Measurements from ENCODE around the gene FRMD4A.

Gene FRMD4A

GRCh38 chr10:14349081-14349480, 18.4 kb upstream of the FRMD4A start:
- in situ Hi-C loops (cut with HindIII; ENCODE audit: low sequenced_read_pairs) = no loop called here

- in situ Hi-C loops (cut with HindIII; ENCODE audit: low sequenced_read_pairs) = no loop called here
These were observed 14.5 kb upstream of the FRMD4A start for GRCh38 chr10:14345262-14345661.

GRCh38 chr10:14340051-14340744, 9.5 kb upstream of the FRMD4A start:
- in situ Hi-C loops (cut with HindIII; ENCODE audit: low sequenced_read_pairs) = no loop called here

- in situ Hi-C loops (cut with HindIII; ENCODE audit: low sequenced_read_pairs) = no loop called here
These were observed 6.0 kb upstream of the FRMD4A start for GRCh38 chr10:14336736-14337135.

GRCh38 chr10:14334771-14335170, 4.0 kb upstream of the FRMD4A start:
- in situ Hi-C loops (cut with HindIII; ENCODE audit: low sequenced_read_pairs) = loop anchor here (5.0 kb wide), 1 partner anchor 43 kb away; no protein-coding TSS in a partner anchor

- in situ Hi-C loops (cut with HindIII; ENCODE audit: low sequenced_read_pairs) = loop anchor here (5.0 kb wide), 1 partner anchor 44 kb away; no protein-coding TSS in a partner anchor
These were observed 2.9 kb upstream of the FRMD4A start for GRCh38 chr10:14333606-14334005.

GRCh38 chr10:14332903-14333302, 2.2 kb upstream of the FRMD4A start:
- in situ Hi-C loops (cut with HindIII; ENCODE audit: low sequenced_read_pairs) = loop anchor here (5.0 kb wide), 1 partner anchor 44 kb away; no protein-coding TSS in a partner anchor

GRCh38 chr10:14329746-14330173, 964 bp downstream of the FRMD4A start:
- in situ Hi-C loops (cut with HindIII; ENCODE audit: low sequenced_read_pairs) = loop anchor here (5.0 kb wide), 2 partner anchors 48 to 103 kb away; no protein-coding TSS in a partner anchor

- in situ Hi-C loops (cut with HindIII; ENCODE audit: low sequenced_read_pairs) = loop anchor here (5.0 kb wide), 1 partner anchor 103 kb away; no protein-coding TSS in a partner anchor
These were observed 1.6 kb downstream of the FRMD4A start for GRCh38 chr10:14328881-14329672.

- in situ Hi-C loops (cut with HindIII; ENCODE audit: low sequenced_read_pairs) = loop anchor here (5.0 kb wide), 1 partner anchor 105 kb away; no protein-coding TSS in a partner anchor
These were observed 3.2 kb downstream of the FRMD4A start for GRCh38 chr10:14327527-14327926.

GRCh38 chr10:14326581-14326980, 4.1 kb downstream of the FRMD4A start:
- in situ Hi-C loops (cut with HindIII; ENCODE audit: low sequenced_read_pairs) = loop anchor here (5.0 kb wide), 1 partner anchor 106 kb away; no protein-coding TSS in a partner anchor

- in situ Hi-C loops (cut with HindIII; ENCODE audit: low sequenced_read_pairs) = loop anchor here (5.0 kb wide), 1 partner anchor 107 kb away; no protein-coding TSS in a partner anchor
These were observed 5.3 kb downstream of the FRMD4A start for GRCh38 chr10:14325325-14325955.

GRCh38 chr10:14322526-14323188, 8.1 kb downstream of the FRMD4A start:
- in situ Hi-C loops (cut with HindIII; ENCODE audit: low sequenced_read_pairs) = no loop called here

GRCh38 chr10:14318007-14318406, 12.7 kb downstream of the FRMD4A start:
- in situ Hi-C loops (cut with HindIII; ENCODE audit: low sequenced_read_pairs) = no loop called here

- in situ Hi-C loops (cut with HindIII; ENCODE audit: low sequenced_read_pairs) = no loop called here
These were observed 18.7 kb downstream of the FRMD4A start for GRCh38 chr10:14312014-14312413.

GRCh38 chr10:14311206-14311957, 19.3 kb downstream of the FRMD4A start:
- in situ Hi-C loops (cut with HindIII; ENCODE audit: low sequenced_read_pairs) = no loop called here

- in situ Hi-C loops (cut with HindIII; ENCODE audit: low sequenced_read_pairs) = no loop called here
These were observed 21.1 kb downstream of the FRMD4A start for GRCh38 chr10:14309593-14309992.

- in situ Hi-C loops (cut with HindIII; ENCODE audit: low sequenced_read_pairs) = no loop called here
These were observed 24.5 kb downstream of the FRMD4A start for GRCh38 chr10:14306190-14306589.

GRCh38 chr10:14304046-14304445, 26.7 kb downstream of the FRMD4A start:
- in situ Hi-C loops (cut with HindIII; ENCODE audit: low sequenced_read_pairs) = no loop called here

- in situ Hi-C loops (cut with HindIII; ENCODE audit: low sequenced_read_pairs) = no loop called here
These were observed 28.7 kb downstream of the FRMD4A start for GRCh38 chr10:14302035-14302434.
